ENCODE measurements around the gene CIBAR2.
"Not testable (repeated sequence)": the region's sequence is repeated elsewhere in the genome, so short reads cannot be mapped to it uniquely, and the experiment has no call there.

CIBAR2 gene

DNA sequence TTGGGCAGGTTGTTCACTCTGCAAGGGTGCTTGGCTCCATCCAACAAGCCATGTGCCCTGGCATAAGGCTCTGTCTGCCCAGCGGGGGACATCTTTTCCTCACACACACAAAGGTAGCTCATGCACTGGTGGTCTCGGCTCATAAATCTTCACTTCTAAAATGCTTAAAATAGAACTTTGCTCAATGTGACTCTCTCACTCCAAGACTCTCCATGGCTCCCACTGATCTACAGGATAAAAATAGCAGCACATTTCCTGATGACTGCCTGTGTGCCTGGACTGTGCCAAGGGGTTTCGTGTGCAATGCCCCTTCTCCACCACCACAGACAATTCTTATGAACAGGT lies 15.1 kb upstream of the CIBAR2 start:
- FAIRE-seq: no peak

DNA sequence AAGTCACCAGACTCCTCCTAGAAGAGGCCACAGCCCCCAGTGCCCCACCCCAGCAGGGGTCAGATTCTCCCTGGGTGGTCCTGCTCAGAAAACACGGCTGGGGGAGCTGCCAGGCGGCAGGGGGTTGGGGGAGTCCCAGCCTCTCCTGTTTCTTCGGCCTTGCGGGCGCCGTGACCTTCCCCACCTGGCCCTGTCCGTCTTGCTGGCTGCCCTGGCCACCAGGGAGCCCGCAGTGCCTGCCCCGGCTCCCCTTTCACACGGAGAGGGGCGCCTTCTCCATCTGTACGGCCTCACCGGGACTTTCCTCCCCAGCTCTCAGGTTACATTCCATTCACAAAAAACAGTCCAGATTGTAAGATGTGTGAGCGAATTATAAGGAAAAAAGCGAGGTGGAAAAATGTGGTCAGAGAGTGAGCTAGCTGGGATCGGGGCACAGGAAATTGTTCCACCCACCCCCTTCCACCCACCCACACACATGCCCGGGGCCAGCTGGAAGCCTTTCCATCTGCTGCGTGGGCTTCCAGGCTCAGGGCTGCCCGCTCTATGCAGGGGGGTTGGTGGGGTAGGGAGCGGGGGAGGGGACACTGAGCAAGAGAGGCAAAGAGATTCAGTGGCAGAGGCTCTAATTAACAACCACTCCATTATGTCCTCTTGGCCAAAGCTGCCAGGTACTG lies 14.6 kb upstream of the CIBAR2 start:
- no peak for FAIRE-seq

GRCh38 chr16:85126394-85126704 lies 14.1 kb upstream of the CIBAR2 start:
- FAIRE-seq: no peak

GRCh38 chr16:85125570-85126393 lies 13.5 kb upstream of the CIBAR2 start:
- no peak for FAIRE-seq

DNA sequence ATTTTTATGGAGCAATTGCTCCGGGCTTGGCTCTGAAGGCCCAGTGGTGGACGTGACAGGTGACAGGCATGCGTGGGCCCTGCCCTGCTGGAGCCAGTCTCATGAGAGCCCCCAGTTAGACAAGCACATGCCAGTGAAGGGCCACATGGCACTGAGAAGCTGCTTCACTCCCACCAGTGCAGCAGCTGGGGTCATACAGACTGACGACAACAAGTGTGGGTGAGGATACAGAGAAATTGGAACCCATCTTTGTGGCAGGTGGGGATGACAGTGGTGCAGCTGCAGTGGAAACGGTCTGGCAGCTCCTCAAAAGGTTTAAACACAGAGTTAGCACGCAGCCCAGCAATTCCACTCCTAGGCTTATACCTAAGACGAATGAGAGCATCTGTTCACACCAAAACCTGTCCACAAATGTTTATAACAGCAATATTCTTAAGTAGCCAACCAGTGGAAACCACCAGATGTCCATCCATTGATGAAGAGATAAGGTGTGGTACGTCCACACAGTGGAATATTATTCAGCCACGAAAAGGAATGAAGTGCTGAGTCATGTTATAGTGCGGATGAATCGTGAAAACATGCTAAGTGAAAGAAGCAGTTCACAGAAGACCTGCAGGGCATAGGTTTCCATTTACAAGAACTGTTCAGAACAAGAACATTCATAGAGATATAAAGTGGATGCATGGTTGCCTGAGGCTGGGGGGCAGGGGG lies 12.5 kb upstream of the CIBAR2 start:
- FAIRE-seq: no peak

GRCh38 chr16:85123891-85124635 lies 11.8 kb upstream of the CIBAR2 start:
- FAIRE-seq: no peak

DNA sequence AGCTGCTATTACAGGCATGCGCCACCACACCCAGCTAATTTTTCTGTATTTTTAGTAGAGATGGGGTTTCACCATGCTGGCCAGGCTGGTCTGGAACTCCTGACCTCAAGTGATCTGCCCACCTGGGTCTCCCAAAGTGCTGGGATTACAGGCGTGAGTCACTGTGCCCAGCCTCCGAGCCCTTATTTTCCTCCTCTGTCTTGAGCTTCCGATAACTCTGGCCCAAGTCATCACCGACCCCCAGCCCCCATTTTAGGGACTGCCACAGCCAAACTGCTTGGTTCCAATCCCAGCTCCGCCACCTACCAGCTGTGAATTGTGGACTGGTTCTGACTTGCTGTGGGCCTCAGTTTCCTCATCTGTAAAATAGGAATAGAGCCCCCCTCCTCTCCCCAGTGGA lies 11.2 kb upstream of the CIBAR2 start:
- FAIRE-seq: not testable (repeated sequence)

- no peak for FAIRE-seq
Observed at GRCh38 chr16:85120006-85120340, 7.7 kb upstream of the CIBAR2 start.

GRCh38 chr16:85117418-85117817 lies 5.1 kb upstream of the CIBAR2 start:
- FAIRE-seq: no peak

DNA sequence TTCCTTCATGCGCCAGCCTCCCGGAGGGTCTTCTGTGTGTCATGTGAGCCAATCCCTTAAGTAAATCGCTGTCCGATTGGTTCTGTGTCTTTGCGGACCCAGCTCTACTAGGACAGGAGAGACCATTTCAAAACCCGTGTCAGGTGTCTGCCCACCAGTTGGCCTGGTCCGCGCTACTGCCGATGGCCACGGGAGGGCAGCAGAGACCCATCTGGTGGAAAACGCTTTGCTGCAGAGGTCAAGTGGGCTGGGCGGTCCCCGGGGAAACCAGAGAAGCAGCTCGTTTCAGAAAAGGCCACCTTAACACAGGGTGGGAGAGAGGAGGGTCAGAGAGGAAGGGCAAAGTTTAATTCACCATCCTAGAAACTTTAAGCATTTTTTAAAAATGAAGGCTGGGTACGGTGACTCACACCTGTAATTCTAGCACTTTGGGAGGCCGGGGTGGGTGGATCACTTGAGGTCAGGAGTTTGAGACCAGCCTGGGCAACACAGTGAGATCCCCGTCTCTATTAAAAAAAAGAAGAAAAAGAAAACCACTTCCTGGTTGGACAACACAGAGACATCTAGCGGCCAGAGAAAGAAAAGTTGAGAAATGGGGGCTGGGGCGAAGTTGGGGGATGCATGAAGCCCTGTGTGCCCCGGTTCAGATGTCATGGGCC lies 2.8 kb upstream of the CIBAR2 start:
- FAIRE-seq: peak; percentile 16

DNA sequence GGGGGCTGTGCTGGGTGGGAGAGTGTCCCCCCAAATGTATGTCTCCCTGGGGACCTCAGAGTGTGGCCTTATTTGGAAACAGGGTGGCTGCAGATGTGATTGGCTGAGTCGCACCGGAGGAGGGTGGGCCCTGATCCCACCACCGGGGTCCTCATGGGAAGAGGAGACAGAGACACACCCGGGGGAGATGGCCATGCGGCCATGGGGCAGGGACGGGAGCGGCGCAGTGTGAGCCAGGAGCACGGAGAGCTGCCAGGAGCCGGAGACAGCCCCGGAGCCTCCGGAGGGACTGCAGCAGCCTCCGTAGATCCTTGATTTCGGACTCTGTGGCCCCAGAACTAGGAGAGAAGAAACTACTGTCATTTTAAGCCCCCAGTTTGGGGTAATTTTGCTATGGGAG lies 1.6 kb upstream of the CIBAR2 start:
- FAIRE-seq: no peak

DNA sequence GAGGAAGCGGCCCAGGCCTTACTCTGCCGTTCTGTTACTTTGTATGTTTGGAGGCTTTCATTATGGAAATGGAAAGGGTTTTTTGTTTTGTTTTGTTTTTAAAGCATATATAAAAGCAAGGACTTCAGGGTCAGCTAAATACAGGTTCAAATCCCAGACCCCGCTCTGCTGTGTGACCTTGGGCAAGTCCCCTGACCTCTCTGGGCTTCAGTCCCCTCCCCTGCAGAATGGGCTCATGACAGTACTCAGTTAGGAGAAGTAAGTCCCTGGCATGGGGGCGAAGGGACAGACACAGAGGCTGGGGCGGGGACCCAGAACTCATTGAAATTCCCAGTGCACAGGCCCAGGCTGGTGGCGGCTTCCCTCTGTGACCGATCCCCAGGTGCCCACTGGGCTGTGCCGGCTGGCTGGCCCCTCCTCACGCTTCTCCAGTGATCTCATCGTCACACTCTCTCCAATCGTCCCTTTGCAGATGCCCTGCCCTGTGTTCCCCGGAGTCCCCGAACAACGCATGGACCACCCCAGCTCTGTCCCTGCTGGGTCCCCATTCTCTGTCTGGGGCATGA lies 979 bp upstream of the CIBAR2 start:
- FAIRE-seq: no peak

- FAIRE-seq: no peak
Observed at GRCh38 chr16:85111184-85111583, 1.1 kb downstream of the CIBAR2 start.

DNA sequence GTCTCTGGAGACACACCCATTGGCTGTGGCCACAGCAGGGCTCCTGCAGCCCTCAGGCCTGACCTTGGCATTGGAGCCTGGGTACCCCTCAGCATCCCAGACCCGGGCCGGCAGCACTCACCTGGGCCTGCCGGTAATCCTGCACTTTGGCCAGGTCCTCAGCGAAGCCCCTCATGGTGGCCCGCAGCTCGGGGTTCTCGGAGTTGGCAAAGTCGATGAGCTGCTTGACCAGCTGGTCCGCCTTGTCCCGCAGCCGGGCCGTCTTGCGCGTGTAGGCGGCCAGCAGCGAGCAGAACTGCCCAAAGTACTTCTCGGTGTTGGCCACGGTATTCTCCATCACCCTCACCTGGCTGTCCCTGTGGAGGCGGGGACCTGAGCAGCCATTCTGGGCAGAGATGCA lies 2.2 kb downstream of the CIBAR2 start:
- no peak for FAIRE-seq

GRCh38 chr16:85107532-85107931 lies 4.7 kb downstream of the CIBAR2 start:
- no peak for FAIRE-seq

DNA sequence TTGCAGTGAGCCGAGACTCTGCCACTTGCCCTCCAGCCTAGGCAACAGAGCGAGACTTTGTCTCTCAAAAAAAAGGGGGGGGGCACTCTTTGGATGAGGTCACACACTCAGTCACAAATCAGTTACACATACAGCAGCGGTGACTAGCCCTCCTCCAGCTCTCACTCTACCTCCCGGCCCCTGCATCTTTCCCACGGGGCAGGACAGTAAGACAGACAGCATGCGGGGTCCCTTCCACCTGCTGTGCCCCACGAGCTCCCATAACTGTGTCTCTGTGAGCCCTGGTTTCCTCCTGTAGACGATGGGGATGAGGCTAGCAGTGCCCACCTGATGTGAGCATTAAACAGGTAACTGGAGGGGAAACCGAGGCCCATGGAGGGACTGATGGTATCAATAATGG lies 5.2 kb downstream of the CIBAR2 start:
- FAIRE-seq: no peak

GRCh38 chr16:85105475-85105874 lies 6.8 kb downstream of the CIBAR2 start:
- FAIRE-seq: no peak

- no peak for FAIRE-seq
Observed at GRCh38 chr16:85104821-85105391, 7.4 kb downstream of the CIBAR2 start.

- no peak for FAIRE-seq
Observed at GRCh38 chr16:85104147-85104546, 8.1 kb downstream of the CIBAR2 start.

DNA sequence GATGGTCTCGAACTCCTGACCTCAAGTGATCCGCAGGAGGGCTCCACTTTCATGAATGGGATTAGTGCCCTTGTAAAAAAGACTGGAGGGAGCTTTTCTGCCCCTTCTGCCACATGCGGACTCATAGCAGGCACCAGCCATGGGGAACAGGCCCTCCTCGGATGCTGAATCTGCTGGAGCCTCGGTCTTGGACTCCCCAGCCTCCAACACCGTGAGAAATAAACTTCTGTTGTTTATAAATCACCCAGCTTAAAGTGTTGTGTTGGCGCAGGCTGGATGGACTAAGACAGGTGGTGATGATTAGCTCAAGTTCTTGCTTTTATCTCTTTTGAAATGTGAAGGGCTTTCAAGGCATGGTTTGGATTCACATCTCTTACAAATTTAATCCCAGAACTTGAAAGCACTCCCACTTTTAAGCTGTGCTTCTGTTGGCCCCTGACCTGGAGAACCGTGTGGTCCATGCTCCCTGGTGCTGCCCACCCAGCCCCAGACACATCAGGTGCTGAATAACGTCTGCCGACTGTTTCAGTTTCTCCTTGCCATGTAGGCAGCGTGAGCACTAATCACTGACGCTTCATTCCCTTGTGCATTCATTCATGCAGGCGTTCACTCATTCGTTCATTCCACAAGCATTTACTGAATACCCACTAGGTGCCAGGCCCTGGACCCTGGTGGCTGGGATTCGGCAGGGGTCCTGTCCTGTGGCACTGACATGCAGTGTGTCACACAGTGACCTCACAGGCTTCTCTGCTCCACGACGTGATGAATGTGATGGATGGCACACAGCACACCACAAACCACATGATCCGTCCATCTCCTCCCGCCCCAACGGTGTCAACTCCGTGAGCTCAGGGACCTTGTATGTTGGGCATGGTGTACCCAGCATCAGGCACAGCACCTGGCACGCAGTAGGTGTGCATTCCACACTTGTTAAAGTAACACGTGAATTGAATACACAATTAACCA lies 8.9 kb downstream of the CIBAR2 start:
- no peak for FAIRE-seq

Measured in A204.1 (cell line).